ENCODE data around the gene IFT88. TPM values are rescaled to one million over a fixed set of nuclear protein-coding genes. Genes with fewer than 3 reads are reported as not detected.

Gene IFT88
- total RNA-seq, 1 donor = 20.3 TPM

- Histone ChIP-seq H2AFZ (ENCODE audit: low read length) (no peak overlapping the region), H3K4me3 (ENCODE audit: insufficient read depth, low read length) (no peak overlapping the region), H3K27ac (ENCODE audit: low read depth, low read length) (no peak overlapping the region), H3K79me2 (ENCODE audit: insufficient read depth, low read length) (no peaks in the 10 kb centered on the region), H3K9me3 (ENCODE audit: low read depth, low read length) (no peaks in the 10 kb centered on the region), H3K27me3 (ENCODE audit: insufficient read depth, low read length) (no peaks in the 10 kb centered on the region), H4K20me1 (ENCODE audit: insufficient read depth, low read length) (no peaks in the 10 kb centered on the region), H3K36me3 (ENCODE audit: insufficient read depth, low read length) (no peaks in the 10 kb centered on the region), H3K4me2 (ENCODE audit: insufficient read depth, low read length) (no peak overlapping the region), H3K4me1 (ENCODE audit: insufficient read depth, low read length) (no peaks in the 10 kb centered on the region)
- TF ChIP-seq CTCF (IDR thresholded peaks at IDR 0.05; ENCODE audit: extremely low read depth, low read depth, low read length) = no peak
- no peak for DNase-seq (ENCODE audit: insufficient read length, low spot score, missing footprints)
These were observed 69.1 kb downstream of the IFT88 start for GRCh38 chr13:20636079-20636478.

GRCh38 chr13:20637811-20638210 is 70.9 kb downstream of the IFT88 start:
- Histone ChIP-seq H3K4me3 (ENCODE audit: insufficient read depth, low read length) (no peak overlapping the region), H3K9me3 (ENCODE audit: low read depth, low read length) (no peaks in the 10 kb centered on the region), H3K4me2 (ENCODE audit: insufficient read depth, low read length) (no peak overlapping the region), H3K27me3 (ENCODE audit: insufficient read depth, low read length) (no peaks in the 10 kb centered on the region), H3K36me3 (ENCODE audit: insufficient read depth, low read length) (no peaks in the 10 kb centered on the region), H3K79me2 (ENCODE audit: insufficient read depth, low read length) (no peaks in the 10 kb centered on the region), H4K20me1 (ENCODE audit: insufficient read depth, low read length) (no peaks in the 10 kb centered on the region), H3K27ac (ENCODE audit: low read depth, low read length) (no peak overlapping the region), H2AFZ (ENCODE audit: low read length) (no peak overlapping the region), H3K4me1 (ENCODE audit: insufficient read depth, low read length) (no peaks in the 10 kb centered on the region)
- no peak for TF ChIP-seq CTCF (IDR thresholded peaks at IDR 0.05; ENCODE audit: extremely low read depth, low read depth, low read length)
- DNase-seq (ENCODE audit: insufficient read length, low spot score, missing footprints) = no peak

GRCh38 chr13:20647758-20648157 is 80.8 kb downstream of the IFT88 start:
- H3K79me2 ChIP-seq (ENCODE audit: insufficient read depth, low read length) = no peaks in the 10 kb centered on the region
- H3K9me3 ChIP-seq (ENCODE audit: low read depth, low read length) = no peaks in the 10 kb centered on the region
- no peak for TF ChIP-seq CTCF (IDR thresholded peaks at IDR 0.05; ENCODE audit: extremely low read depth, low read depth, low read length)
- DNase-seq (ENCODE audit: insufficient read length, low spot score, missing footprints) = no peak
- no peak overlapping the region for H3K27ac ChIP-seq (ENCODE audit: low read depth, low read length)
- H3K4me3 ChIP-seq (ENCODE audit: insufficient read depth, low read length) = no peak overlapping the region
- H4K20me1 ChIP-seq (ENCODE audit: insufficient read depth, low read length) = no peaks in the 10 kb centered on the region
- H2AFZ ChIP-seq (ENCODE audit: low read length) = no peak overlapping the region
- H3K27me3 ChIP-seq (ENCODE audit: insufficient read depth, low read length) = no peaks in the 10 kb centered on the region
- H3K4me2 ChIP-seq (ENCODE audit: insufficient read depth, low read length) = no peak overlapping the region
- H3K4me1 ChIP-seq (ENCODE audit: insufficient read depth, low read length) = no peaks in the 10 kb centered on the region
- no peaks in the 10 kb centered on the region for H3K36me3 ChIP-seq (ENCODE audit: insufficient read depth, low read length)

- Histone ChIP-seq H3K4me1 (ENCODE audit: insufficient read depth, low read length) (peaks cover 13% of the 10 kb centered on the region), H3K9me3 (ENCODE audit: low read depth, low read length) (no peaks in the 10 kb centered on the region), H3K27ac (ENCODE audit: low read depth, low read length) (no peak overlapping the region), H3K36me3 (ENCODE audit: insufficient read depth, low read length) (no peaks in the 10 kb centered on the region), H3K4me3 (ENCODE audit: insufficient read depth, low read length) (no peak overlapping the region), H2AFZ (ENCODE audit: low read length) (no peak overlapping the region), H4K20me1 (ENCODE audit: insufficient read depth, low read length) (no peaks in the 10 kb centered on the region), H3K79me2 (ENCODE audit: insufficient read depth, low read length) (no peaks in the 10 kb centered on the region), H3K27me3 (ENCODE audit: insufficient read depth, low read length) (no peaks in the 10 kb centered on the region), H3K4me2 (ENCODE audit: insufficient read depth, low read length) (no peak overlapping the region)
- no peak for TF ChIP-seq CTCF (IDR thresholded peaks at IDR 0.05; ENCODE audit: extremely low read depth, low read depth, low read length)
- no peak for DNase-seq (ENCODE audit: insufficient read length, low spot score, missing footprints)
These were observed 86.0 kb downstream of the IFT88 start for GRCh38 chr13:20652946-20653345.
